Measurements from ENCODE around the gene UBE2L5. TPM values are rescaled to one million over a fixed set of nuclear protein-coding genes. Genes with fewer than 3 reads are reported as not detected.

UBE2L5 gene
- total and polyA plus RNA-seq, 2 experiments from 2014 or later = not detected

- 79 to 81% methylated on average over 3 of the region's 3 CpGs for WGBS, 2 experiments (ENCODE audit: low coverage in 1 of 2, low lambda C conversion rate in 2 of 2, missing lambda C conversion rate in 2 of 2)
- Histone ChIP-seq H3K9me3 (ENCODE audit: low read depth) (no peaks in the 10 kb centered on the region), H3K9ac (no peak overlapping the region), H2AFZ (no peak overlapping the region), H3K27me3 (replicated peaks; ENCODE audit: insufficient read depth) (no peaks in the 10 kb centered on the region), H3K4me1 (ENCODE audit: insufficient read depth) (peaks cover 26% of the 10 kb centered on the region), H3K4me2 (ENCODE audit: unreplicated experiment) (no peak overlapping the region), H3K27ac (no peak overlapping the region), H3F3A (ENCODE audit: insufficient read depth) (peaks cover 26% of the 10 kb centered on the region), H3K4me3 (no peak overlapping the region), H3K36me3 (ENCODE audit: low read depth) (no peaks in the 10 kb centered on the region), H3K79me2 (ENCODE audit: insufficient read depth) (no peaks in the 10 kb centered on the region), H3K9me2 (ENCODE audit: insufficient read depth) (no peaks in the 10 kb centered on the region), H4K20me1 (ENCODE audit: insufficient read depth) (no peaks in the 10 kb centered on the region)
- no peak for TF ChIP-seq EZH2phosphoT487 (IDR thresholded peaks at IDR 0.05; ENCODE audit: insufficient read depth, low read depth)
- TF ChIP-seq EZH2 (IDR thresholded peaks at IDR 0.05; ENCODE audit: insufficient read depth, poor library complexity, severe bottlenecking) = no peak
- in situ Hi-C loops (cut with MboI) = no loop called here
- DNase-seq = no peak
These were observed 8.5 kb upstream of the UBE2L5 start for GRCh38 chr13:30413842-30414241.

GRCh38 chr13:30415430-30416030 lies 6.8 kb upstream of the UBE2L5 start:
- no peaks in the 10 kb centered on the region for H4K20me1 ChIP-seq (ENCODE audit: insufficient read depth)
- no peak overlapping the region for H3K4me2 ChIP-seq (ENCODE audit: unreplicated experiment)
- in situ Hi-C loops (cut with MboI) = no loop called here
- WGBS, 2 experiments (ENCODE audit: low coverage in 1 of 2, low lambda C conversion rate in 2 of 2, missing lambda C conversion rate in 2 of 2) = 67 to 71% methylated on average over 3 of the region's 3 CpGs
- no peak overlapping the region for H3K9ac ChIP-seq
- H3K36me3 ChIP-seq (ENCODE audit: low read depth) = no peaks in the 10 kb centered on the region
- H3K4me3 ChIP-seq = no peak overlapping the region
- peaks cover 9% of the 10 kb centered on the region for H3F3A ChIP-seq (ENCODE audit: insufficient read depth)
- no peak overlapping the region; the same call in 1 of the 2 replicates for H2AFZ ChIP-seq
- DNase-seq = no peak
- H3K9me2 ChIP-seq (ENCODE audit: insufficient read depth) = no peaks in the 10 kb centered on the region
- TF ChIP-seq EZH2 (IDR thresholded peaks at IDR 0.05; ENCODE audit: insufficient read depth, poor library complexity, severe bottlenecking) = no peak
- TF ChIP-seq EZH2phosphoT487 (IDR thresholded peaks at IDR 0.05; ENCODE audit: insufficient read depth, low read depth) = no peak
- H3K27ac ChIP-seq = no peak overlapping the region
- no peaks in the 10 kb centered on the region for H3K79me2 ChIP-seq (ENCODE audit: insufficient read depth)
- no peaks in the 10 kb centered on the region for H3K9me3 ChIP-seq (ENCODE audit: low read depth)
- no peaks in the 10 kb centered on the region for H3K27me3 ChIP-seq (replicated peaks; ENCODE audit: insufficient read depth)
- H3K4me1 ChIP-seq (ENCODE audit: insufficient read depth) = peaks cover 9% of the 10 kb centered on the region; the same call in 1 of the 2 replicates

GRCh38 chr13:30416471-30416870 lies 5.8 kb upstream of the UBE2L5 start:
- DNase-seq = no peak
- WGBS, 2 experiments (ENCODE audit: low coverage in 1 of 2, low lambda C conversion rate in 2 of 2, missing lambda C conversion rate in 2 of 2) = 98 to 100% methylated on average over 1 of the region's 1 CpG
- Histone ChIP-seq H3K79me2 (ENCODE audit: insufficient read depth) (no peaks in the 10 kb centered on the region), H3F3A (ENCODE audit: insufficient read depth) (peaks cover 5% of the 10 kb centered on the region; the same call in 1 of the 2 replicates), H2AFZ (no peak overlapping the region), H3K9me3 (ENCODE audit: low read depth) (no peaks in the 10 kb centered on the region), H3K4me2 (ENCODE audit: unreplicated experiment) (no peak overlapping the region), H4K20me1 (ENCODE audit: insufficient read depth) (no peaks in the 10 kb centered on the region), H3K36me3 (ENCODE audit: low read depth) (no peaks in the 10 kb centered on the region), H3K4me1 (ENCODE audit: insufficient read depth) (no peaks in the 10 kb centered on the region), H3K27ac (no peak overlapping the region), H3K9ac (no peak overlapping the region), H3K4me3 (no peak overlapping the region), H3K9me2 (ENCODE audit: insufficient read depth) (no peaks in the 10 kb centered on the region), H3K27me3 (replicated peaks; ENCODE audit: insufficient read depth) (no peaks in the 10 kb centered on the region)
- TF ChIP-seq EZH2phosphoT487 (IDR thresholded peaks at IDR 0.05; ENCODE audit: insufficient read depth, low read depth) (no peak), EZH2 (IDR thresholded peaks at IDR 0.05; ENCODE audit: insufficient read depth, poor library complexity, severe bottlenecking) (no peak)
- in situ Hi-C loops (cut with MboI) = no loop called here

GRCh38 chr13:30418075-30418716 lies 4.1 kb upstream of the UBE2L5 start:
- WGBS, 2 experiments (ENCODE audit: low coverage in 1 of 2, low lambda C conversion rate in 2 of 2, missing lambda C conversion rate in 2 of 2) = 59 to 60% methylated on average over 6 of the region's 6 CpGs
- Histone ChIP-seq H3K9me2 (ENCODE audit: insufficient read depth) (no peaks in the 10 kb centered on the region), H3K27ac (no peak overlapping the region), H3K4me1 (ENCODE audit: insufficient read depth) (0 out of 2 replicates have a peak, but pooled peaks cover 4% of the 10 kb centered on the region), H3F3A (ENCODE audit: insufficient read depth) (peaks cover 5% of the 10 kb centered on the region; the same call in 1 of the 2 replicates), H3K27me3 (replicated peaks; ENCODE audit: insufficient read depth) (no peaks in the 10 kb centered on the region), H3K4me3 (no peak overlapping the region), H2AFZ (no peak overlapping the region; the same call in 1 of the 2 replicates), H3K9ac (no peak overlapping the region), H3K79me2 (ENCODE audit: insufficient read depth) (no peaks in the 10 kb centered on the region), H3K4me2 (ENCODE audit: unreplicated experiment) (no peak overlapping the region), H3K9me3 (ENCODE audit: low read depth) (no peaks in the 10 kb centered on the region), H4K20me1 (ENCODE audit: insufficient read depth) (no peaks in the 10 kb centered on the region), H3K36me3 (ENCODE audit: low read depth) (no peaks in the 10 kb centered on the region)
- in situ Hi-C loops (cut with MboI) = no loop called here
- DNase-seq = no peak
- no peak for TF ChIP-seq EZH2 (IDR thresholded peaks at IDR 0.05; ENCODE audit: insufficient read depth, poor library complexity, severe bottlenecking)
- TF ChIP-seq EZH2phosphoT487 (IDR thresholded peaks at IDR 0.05; ENCODE audit: insufficient read depth, low read depth) = no peak
